ENCODE results near the gene SMPD1. TPM values are rescaled to one million over a fixed set of nuclear protein-coding genes. Genes with fewer than 3 reads are reported as not detected.
A peak's percentile ranks its signal among the peaks of the same experiment; 100 is the strongest.

SMPD1 gene
- 4.5 and 5.3 TPM in 2 replicates for total RNA-seq (2021)
- long read RNA-seq, transcript SMPD1-201 (6 exons, 2,452 nt) = major isoform, 7 of 8 reads
- long read RNA-seq, partial matches to known transcripts = 1 of 8 reads
- long read RNA-seq, other reads (novel, unspliced or antisense) = 0 of 8 reads

DNA sequence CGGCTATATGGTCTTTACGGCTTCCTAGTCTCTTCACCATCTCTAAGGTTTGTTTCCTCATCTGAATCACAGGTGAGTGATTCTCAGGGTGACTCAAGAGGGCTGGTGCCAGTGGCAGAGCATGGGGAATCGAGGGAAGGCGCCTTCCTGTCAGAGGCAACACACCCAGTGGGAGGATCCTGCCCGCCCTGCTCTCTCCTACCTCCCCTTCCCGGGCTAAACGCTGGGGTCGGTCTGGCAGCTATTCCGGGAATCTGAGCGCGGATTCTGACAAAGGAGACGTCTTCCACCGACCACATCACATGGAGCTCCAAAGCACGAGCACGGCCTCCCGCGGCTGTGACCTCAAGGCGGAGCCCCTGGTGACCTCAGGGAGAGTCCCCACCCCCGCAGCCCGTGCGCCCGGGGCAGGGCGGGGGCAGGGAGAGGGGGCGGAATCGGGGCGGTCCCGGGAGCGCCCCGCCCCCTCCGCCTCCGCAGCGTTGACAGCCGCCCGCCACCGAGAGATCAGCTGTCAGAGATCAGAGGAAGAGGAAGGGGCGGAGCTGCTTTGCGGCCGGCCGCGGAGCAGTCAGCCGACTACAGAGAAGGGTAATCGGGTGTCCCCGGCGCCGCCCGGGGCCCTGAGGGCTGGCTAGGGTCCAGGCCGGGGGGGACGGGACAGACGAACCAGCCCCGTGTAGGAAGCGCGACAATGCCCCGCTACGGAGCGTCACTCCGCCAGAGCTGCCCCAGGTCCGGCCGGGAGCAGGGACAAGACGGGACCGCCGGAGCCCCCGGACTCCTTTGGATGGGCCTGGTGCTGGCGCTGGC is at the start of gene SMPD1:
Gene SMPD1 (plus strand): TSS at position 570 of the 813 bp plus-strand sequence. CDS start 125 bp downstream, at position 695.
- no peak within 1 kb of the TSS for H2BK5ac ChIP-seq (ENCODE audit: insufficient read length, low read length)
- H3K4me1 Mint-ChIP-seq = peaks cover 33 to 42% of the 10 kb centered on the region in 2 experiments
- H3K79me1 ChIP-seq (ENCODE audit: insufficient read depth, low read depth, low read length, poor library complexity, severe bottlenecking) = no peaks in the 10 kb centered on the region
- no peaks in the 10 kb centered on the region for H3K9me3 ChIP-seq (ENCODE audit: control insufficient read depth, low read depth, low read length)
- no peak within 1 kb of the TSS for H3K23ac ChIP-seq (ENCODE audit: insufficient read length, low read depth, low read length)
- WGBS (ENCODE audit: extremely low coverage, insufficient read length, low lambda C conversion rate) = no CpG with 5 or more reads among the region's 63 CpGs
- no peak within 1 kb of the TSS for H2AK5ac ChIP-seq (ENCODE audit: insufficient read length, low read length)
- H3K14ac ChIP-seq (ENCODE audit: insufficient read depth, low read length) = no peak within 1 kb of the TSS
- no peak within 1 kb of the TSS for H4K5ac ChIP-seq (ENCODE audit: insufficient read length, low read depth, low read length)
- H3K4me3 Mint-ChIP-seq = peak within 1 kb of the TSS; percentile 84 to 93
- TF ChIP-seq, protein P1, sequence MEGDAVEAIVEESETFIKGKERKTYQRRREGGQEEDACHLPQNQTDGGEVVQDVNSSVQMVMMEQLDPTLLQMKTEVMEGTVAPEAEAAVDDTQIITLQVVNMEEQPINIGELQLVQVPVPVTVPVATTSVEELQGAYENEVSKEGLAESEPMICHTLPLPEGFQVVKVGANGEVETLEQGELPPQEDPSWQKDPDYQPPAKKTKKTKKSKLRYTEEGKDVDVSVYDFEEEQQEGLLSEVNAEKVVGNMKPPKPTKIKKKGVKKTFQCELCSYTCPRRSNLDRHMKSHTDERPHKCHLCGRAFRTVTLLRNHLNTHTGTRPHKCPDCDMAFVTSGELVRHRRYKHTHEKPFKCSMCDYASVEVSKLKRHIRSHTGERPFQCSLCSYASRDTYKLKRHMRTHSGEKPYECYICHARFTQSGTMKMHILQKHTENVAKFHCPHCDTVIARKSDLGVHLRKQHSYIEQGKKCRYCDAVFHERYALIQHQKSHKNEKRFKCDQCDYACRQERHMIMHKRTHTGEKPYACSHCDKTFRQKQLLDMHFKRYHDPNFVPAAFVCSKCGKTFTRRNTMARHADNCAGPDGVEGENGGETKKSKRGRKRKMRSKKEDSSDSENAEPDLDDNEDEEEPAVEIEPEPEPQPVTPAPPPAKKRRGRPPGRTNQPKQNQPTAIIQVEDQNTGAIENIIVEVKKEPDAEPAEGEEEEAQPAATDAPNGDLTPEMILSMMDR (conservative IDR thresholded peaks at IDR 0.05) = no peak
- H3K27ac Mint-ChIP-seq = peak within 1 kb of the TSS; percentile 83 to 98 (median 96); a peak in 4 of 7 replicates
- H4K20me1 ChIP-seq (ENCODE audit: control insufficient read depth, insufficient read depth, insufficient read length) = no peaks in the 10 kb centered on the region
- H3K9me3 Mint-ChIP-seq = no peaks in the 10 kb centered on the region
- no peaks in the 10 kb centered on the region for H3K79me2 ChIP-seq (ENCODE audit: insufficient read depth, low read length)
- H3K4me1 ChIP-seq (ENCODE audit: insufficient read depth, low read length) = peaks cover 4% of the 10 kb centered on the region; the same call in 1 of the 2 replicates
- no peak within 1 kb of the TSS for H3K27ac ChIP-seq (ENCODE audit: insufficient read length, low read depth, low read length)
- no peak within 1 kb of the TSS for H2BK120ac ChIP-seq (ENCODE audit: low read depth, low read length, poor library complexity, severe bottlenecking)
- peak within 1 kb of the TSS; percentile 36 for H3K4me2 ChIP-seq (ENCODE audit: insufficient read depth, insufficient read length, low read length)
- H2AFZ ChIP-seq (ENCODE audit: low read length) = no peak within 1 kb of the TSS
- DNase-seq = peak; percentile 90
- H3K18ac ChIP-seq (ENCODE audit: insufficient read length, low read depth, low read length) = no peak within 1 kb of the TSS
- H3K56ac ChIP-seq (ENCODE audit: insufficient read length, low read depth, low read length) = no peak within 1 kb of the TSS
- H3K27me3 ChIP-seq (ENCODE audit: insufficient read depth, low read length) = 0 out of 2 replicates have a peak, but pooled peaks cover 2% of the 10 kb centered on the region
- no peak within 1 kb of the TSS for H4K8ac ChIP-seq (replicated peaks; ENCODE audit: insufficient read length, low read depth, low read length)
- H2BK15ac ChIP-seq (ENCODE audit: low read depth, low read length) = no peak within 1 kb of the TSS
- peaks cover 8% of the 10 kb centered on the region for H3K27me3 Mint-ChIP-seq (ENCODE audit: low read depth)
- no peak within 1 kb of the TSS for H2BK20ac ChIP-seq (ENCODE audit: low read depth, low read length, poor library complexity, severe bottlenecking)
- no peak within 1 kb of the TSS for H3T11ph ChIP-seq (ENCODE audit: low read length)
- no peak within 1 kb of the TSS for H2BK12ac ChIP-seq (ENCODE audit: insufficient read length, low read depth, low read length)
- H3K23me2 ChIP-seq (ENCODE audit: insufficient read length, low read depth, low read length, poor library complexity, severe bottlenecking) = peaks cover 7% of the 10 kb centered on the region
- peaks cover 0 to 3% (median 0%) of the 10 kb centered on the region in 3 experiments; a peak in 1 of 7 replicates for H3K36me3 Mint-ChIP-seq (ENCODE audit: insufficient read depth in 1 of 3, low read depth in 3 of 3)
- no peak within 1 kb of the TSS for H3K4ac ChIP-seq (ENCODE audit: low read depth, low read length)
- no peak within 1 kb of the TSS for H4K91ac ChIP-seq (ENCODE audit: insufficient read length, low read depth, low read length)
- H3K9ac ChIP-seq (ENCODE audit: extremely low read depth, insufficient read length, low read length) = no peak within 1 kb of the TSS

Measured in H9 (cell line).